HTERT RPE-1 (cell line): ENCODE measurements around the gene IGF1R.
"Not testable (repeated sequence)": the region's sequence is repeated elsewhere in the genome, so short reads cannot be mapped to it uniquely, and the experiment has no call there.

ENCODE experiments used
- in situ Hi-C: fragments of 300-500 bp; cut with MboI; formaldehyde crosslinking; loops from 4 replicates; pipeline ENCODE4 v1.14.3; 2020; ENCODE audit warnings: low sequenced_read_pairs

IGF1R gene

GRCh38 chr15:98955331-98955730, 307.0 kb downstream of the IGF1R start:
- in situ Hi-C loops = no loop called here

DNA sequence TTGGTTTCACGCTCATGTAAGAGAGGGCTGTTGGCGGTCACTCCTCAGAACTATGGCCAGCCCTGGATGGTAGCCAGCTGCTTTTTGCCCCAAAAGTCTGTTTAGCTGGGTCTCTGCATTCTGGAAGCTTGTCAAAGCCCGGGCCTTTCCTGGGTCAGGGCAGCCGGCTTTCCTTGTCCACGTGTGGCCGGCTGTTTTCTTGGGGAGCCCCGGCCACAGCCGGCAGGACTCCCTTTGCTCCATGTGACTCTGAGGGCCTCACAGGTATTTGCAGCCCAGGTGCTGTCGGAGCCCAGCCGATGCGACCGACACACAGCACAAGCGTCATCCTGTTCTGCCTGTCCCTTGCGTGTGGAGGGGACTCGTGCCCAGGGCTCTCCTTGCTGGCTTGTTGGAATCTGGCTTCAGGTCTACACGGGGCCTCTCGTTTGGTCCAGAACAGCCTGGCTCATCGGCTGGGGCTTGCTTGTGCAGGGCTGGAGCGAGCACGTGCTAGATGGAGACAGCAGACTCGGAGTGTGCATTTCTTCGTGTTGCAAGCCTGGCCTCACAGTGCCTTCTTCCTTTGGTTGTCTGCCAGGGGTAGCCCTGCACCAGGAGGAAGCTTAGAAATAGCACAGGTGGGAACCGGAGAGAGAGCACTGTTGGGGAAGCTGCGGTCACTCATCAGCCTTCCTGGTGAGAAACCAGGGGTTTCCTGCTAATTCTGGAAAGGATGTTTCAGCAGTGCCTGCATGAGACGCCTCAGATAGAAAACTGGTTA, 307.8 kb downstream of the IGF1R start:
- in situ Hi-C loops = no loop called here

DNA sequence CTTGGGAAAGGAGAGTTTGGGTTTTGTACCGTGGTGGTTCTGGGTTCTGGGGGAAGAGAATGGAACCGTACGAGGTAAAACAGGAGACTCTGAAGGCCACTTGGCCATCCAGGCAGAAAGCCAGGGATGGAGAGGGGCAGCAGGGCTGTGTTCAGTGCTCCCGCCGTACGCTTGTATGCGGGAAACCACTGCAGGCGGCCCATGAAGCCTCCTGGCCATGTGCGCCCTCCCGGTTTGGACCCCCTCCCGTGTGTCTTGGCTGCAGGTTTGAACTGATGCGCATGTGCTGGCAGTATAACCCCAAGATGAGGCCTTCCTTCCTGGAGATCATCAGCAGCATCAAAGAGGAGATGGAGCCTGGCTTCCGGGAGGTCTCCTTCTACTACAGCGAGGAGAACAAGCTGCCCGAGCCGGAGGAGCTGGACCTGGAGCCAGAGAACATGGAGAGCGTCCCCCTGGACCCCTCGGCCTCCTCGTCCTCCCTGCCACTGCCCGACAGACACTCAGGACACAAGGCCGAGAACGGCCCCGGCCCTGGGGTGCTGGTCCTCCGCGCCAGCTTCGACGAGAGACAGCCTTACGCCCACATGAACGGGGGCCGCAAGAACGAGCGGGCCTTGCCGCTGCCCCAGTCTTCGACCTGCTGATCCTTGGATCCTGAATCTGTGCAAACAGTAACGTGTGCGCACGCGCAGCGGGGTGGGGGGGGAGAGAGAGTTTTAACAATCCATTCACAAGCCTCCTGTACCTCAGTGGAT, 308.6 kb downstream of the IGF1R start:
- in situ Hi-C loops = no loop called here

- in situ Hi-C loops = no loop called here
These were observed 309.3 kb downstream of the IGF1R start for GRCh38 chr15:98957655-98958054.

DNA sequence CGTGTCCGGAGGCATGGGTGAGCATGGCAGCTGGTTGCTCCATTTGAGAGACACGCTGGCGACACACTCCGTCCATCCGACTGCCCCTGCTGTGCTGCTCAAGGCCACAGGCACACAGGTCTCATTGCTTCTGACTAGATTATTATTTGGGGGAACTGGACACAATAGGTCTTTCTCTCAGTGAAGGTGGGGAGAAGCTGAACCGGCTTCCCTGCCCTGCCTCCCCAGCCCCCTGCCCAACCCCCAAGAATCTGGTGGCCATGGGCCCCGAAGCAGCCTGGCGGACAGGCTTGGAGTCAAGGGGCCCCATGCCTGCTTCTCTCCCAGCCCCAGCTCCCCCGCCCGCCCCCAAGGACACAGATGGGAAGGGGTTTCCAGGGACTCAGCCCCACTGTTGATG, 309.7 kb downstream of the IGF1R start:
- in situ Hi-C loops = no loop called here

DNA sequence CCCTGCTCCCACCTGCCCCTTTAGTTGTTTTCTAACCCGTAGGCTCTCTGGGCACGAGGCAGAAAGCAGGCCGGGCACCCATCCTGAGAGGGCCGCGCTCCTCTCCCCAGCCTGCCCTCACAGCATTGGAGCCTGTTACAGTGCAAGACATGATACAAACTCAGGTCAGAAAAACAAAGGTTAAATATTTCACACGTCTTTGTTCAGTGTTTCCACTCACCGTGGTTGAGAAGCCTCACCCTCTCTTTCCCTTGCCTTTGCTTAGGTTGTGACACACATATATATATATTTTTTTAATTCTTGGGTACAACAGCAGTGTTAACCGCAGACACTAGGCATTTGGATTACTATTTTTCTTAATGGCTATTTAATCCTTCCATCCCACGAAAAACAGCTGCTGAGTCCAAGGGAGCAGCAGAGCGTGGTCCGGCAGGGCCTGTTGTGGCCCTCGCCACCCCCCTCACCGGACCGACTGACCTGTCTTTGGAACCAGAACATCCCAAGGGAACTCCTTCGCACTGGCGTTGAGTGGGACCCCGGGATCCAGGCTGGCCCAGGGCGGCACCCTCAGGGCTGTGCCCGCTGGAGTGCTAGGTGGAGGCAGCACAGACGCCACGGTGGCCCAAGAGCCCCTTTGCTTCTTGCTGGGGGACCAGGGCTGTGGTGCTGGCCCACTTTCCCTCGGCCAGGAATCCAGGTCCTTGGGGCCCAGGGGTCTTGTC, 310.7 kb downstream of the IGF1R start:
- in situ Hi-C loops = no loop called here

- in situ Hi-C loops = no loop called here
These were observed 311.3 kb downstream of the IGF1R start for GRCh38 chr15:98959640-98960007.

DNA sequence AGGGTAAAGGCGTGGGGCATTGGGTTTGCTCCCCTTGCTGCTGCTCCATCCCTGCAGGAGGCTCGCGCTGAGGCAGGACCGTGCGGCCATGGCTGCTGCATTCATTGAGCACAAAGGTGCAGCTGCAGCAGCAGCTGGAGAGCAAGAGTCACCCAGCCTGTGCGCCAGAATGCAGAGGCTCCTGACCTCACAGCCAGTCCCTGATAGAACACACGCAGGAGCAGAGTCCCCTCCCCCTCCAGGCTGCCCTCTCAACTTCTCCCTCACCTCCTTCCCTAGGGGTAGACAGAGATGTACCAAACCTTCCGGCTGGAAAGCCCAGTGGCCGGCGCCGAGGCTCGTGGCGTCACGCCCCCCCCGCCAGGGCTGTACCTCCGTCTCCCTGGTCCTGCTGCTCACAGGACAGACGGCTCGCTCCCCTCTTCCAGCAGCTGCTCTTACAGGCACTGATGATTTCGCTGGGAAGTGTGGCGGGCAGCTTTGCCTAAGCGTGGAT, 312.3 kb downstream of the IGF1R start:
- in situ Hi-C loops = no loop called here

DNA sequence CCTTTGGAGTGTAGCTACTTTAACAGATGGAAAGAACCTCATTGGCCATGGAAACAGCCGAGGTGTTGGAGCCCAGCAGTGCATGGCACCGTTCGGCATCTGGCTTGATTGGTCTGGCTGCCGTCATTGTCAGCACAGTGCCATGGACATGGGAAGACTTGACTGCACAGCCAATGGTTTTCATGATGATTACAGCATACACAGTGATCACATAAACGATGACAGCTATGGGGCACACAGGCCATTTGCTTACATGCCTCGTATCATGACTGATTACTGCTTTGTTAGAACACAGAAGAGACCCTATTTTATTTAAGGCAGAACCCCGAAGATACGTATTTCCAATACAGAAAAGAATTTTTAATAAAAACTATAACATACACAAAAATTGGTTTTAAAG, 315.1 kb downstream of the IGF1R start:
- in situ Hi-C loops = no loop called here

DNA sequence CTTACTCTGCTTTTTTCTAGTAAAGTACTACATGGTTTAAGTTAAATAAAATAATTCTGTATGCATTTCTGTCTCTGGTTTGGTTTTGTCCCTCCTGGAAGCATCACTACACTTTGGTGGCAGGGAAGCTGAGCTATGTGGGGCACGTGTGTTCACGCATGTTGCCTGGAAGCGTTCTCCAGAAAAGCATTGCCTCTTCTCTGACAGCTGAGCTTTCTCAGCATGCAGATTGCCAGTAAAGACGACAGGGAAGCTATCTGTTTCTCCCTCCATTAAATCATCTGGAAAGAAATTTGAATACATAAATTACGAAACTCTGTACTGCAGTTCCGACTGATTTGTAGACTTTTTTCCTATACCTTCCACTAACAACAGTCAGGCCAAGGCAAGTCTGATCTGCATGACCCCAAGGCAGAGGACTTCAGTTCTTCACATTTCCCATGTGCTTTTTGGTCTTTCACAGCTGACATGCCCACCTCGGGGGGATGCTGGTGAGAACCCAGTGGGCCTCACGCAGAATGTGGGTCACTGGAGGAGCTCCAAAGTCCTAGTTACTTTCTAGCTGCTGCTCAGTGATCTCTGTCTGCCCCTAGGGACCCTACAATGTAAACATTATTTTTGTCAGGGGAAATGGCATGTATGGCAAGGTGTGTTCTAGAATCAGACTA, 316.3 kb downstream of the IGF1R start:
- in situ Hi-C loops = no loop called here

- in situ Hi-C loops = not testable (repeated sequence)
These were observed 316.8 kb downstream of the IGF1R start for GRCh38 chr15:98965134-98965491.

DNA sequence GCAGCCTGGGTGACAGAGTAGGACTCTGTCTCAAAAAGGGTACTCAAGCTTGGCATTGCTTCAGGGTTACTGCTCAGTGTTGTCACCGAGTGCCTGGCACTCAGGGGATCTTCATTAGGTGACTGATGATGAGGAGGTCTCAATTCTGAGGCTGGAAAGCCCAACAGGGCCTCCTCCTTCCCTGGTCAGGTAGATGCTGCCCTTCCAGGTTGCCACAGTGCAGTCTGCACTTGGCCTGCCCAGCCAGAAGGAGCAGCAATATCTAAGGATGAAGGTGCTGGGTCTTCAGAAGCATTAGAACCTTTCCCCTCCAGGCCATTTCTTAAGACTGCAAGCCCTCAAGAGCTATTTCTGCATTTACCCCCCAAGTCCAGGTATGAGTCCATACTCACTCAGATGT, 317.3 kb downstream of the IGF1R start:
- in situ Hi-C loops = no loop called here

GRCh38 chr15:98966091-98966787, 317.9 kb downstream of the IGF1R start:
- in situ Hi-C loops = no loop called here

GRCh38 chr15:98967096-98967495, 318.8 kb downstream of the IGF1R start:
- in situ Hi-C loops = no loop called here

GRCh38 chr15:98967916-98968315, 319.6 kb downstream of the IGF1R start:
- in situ Hi-C loops = no loop called here

DNA sequence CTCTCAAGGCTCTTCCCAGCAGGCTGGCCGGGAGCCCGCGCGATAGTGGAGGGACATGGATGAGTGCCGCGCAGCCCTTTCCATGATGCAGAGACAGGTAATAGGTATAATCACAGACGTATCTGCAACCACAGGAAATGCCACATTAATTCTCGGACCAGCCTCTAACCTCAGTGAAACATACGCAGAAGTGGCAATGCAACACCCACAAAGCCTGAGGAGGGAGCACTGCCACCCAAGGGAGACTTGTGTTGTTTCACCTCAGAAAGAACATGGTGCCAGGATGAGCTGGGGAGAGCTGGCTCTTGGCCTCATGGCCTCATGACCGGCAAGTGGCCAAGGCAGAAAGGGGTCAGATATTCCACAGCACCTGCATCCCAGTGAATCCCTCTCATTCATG, 320.2 kb downstream of the IGF1R start:
- in situ Hi-C loops = no loop called here

DNA sequence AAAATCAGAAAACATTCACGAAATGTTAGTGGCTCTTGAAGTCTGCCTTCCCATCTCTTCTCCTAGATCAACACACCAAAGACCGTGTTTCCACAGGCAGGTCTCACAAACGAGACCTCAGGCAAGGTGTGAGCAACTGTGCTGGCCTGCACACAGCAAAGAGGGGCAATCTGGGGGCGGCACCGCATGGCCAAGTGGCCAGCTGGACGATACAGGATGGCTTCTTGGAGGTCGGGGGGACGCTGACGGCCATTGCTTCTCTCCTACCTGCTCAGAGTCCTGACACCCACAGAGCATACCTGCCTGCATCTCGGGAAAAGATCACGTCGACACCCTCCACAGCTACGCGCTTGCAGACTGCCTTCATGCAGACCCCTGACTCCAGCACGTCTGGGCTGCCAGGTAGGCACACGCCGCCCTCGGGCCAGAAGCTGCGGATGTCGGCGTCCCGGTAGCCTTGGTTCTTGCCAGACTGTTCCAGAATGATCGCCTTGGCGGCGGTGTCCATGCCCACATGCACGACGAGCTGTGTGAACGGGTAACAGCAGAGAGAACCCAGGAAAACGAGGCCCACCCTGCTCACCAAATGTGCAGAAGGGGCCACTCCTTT, 320.9 kb downstream of the IGF1R start:
- in situ Hi-C loops = no loop called here

- in situ Hi-C loops = no loop called here
These were observed 322.5 kb downstream of the IGF1R start for GRCh38 chr15:98970799-98971198.

DNA sequence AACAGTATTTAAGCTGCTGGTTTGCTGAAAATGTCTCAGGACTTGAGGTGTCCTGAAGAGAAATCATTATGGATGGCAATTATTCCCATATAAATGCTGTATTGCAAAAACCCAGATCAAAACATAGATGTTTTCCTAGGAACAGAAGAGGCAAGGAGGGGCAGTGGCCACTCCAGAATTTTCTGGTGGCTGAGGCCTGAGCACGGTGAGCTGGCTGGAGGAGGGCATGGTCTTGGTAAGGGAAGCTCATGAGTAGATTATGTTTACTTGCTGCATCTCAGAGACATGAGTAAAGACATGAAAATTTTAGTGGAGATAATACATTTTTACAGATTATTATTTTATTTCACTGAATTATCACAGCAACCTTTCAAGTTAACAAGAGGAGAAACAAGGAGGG, 328.2 kb downstream of the IGF1R start:
- in situ Hi-C loops = no loop called here

DNA sequence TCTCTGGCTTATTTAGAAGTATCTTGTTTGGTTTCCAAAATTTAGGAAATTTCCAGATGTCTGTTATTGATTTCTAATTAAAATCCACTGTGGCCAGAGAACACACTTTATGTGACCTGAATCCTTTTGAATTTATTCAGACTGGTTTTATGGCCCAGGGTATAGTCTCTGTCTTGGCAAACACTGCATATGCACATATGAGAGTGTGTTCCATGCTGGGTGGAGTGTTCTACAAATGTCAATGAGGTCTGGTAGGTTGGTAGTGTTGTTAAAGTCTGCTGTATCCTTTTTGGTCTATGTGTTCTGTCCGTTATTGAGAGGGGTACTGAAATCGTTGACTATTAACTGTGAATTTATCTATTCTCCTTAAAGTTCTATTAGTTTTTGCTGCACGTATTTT, 329.1 kb downstream of the IGF1R start:
- in situ Hi-C loops = no loop called here
